H1 (cell line): ENCODE data around the gene TM9SF1. TPM values are rescaled to one million over a fixed set of nuclear protein-coding genes. Genes with fewer than 3 reads are reported as not detected.

Experiments
- CTCF ChIA-PET: fragments of 300-600 bp; sonication (Branson Sonifier 250); formaldehyde crosslinking; loops from one replicate; lab custom pipeline; 2021; ENCODE audit not compliant: partially characterized antibody; lab: Charles Lee
- POLR2A ChIA-PET: fragments of 300-600 bp; sonication (Branson Sonifier 250); formaldehyde crosslinking; loops from one replicate; lab custom pipeline; 2021; ENCODE audit warnings: inconsistent platforms; ENCODE audit not compliant: partially characterized antibody; lab: Charles Lee
- DNase-seq, 2 experiments: peaks; one replicate each; pipeline versions ENCODE4 v3.0.0 to v3.0.0-alpha.2; 2010 to 2022; ENCODE audit warnings: low spot score in 2 of 2, low read depth in 1 of 2, mixed read lengths in 1 of 2
- FAIRE-seq: peaks from 2 replicates; lab custom pipeline; 2011; peaks lifted over from hg19 to GRCh38; lab: Jason Lieb, UNC
- H2AFZ ChIP-seq: 2 replicates; pipeline ENCODE4 v1.8.1; 2012; ENCODE audit warnings: low read length, inconsistent platforms
- H2AK5ac ChIP-seq: 2 replicates; pipeline ENCODE4 v1.6.1; 2013; ENCODE audit warnings: low read depth, low read length
- H2BK120ac ChIP-seq: replicated peaks from 2 replicates; pipeline ENCODE3; 2013; ENCODE audit warnings: low read depth, low read length, inconsistent platforms
- H2BK12ac ChIP-seq: 2 replicates; pipeline ENCODE4 v1.6.1; 2013; ENCODE audit warnings: low read depth, low read length
- H2BK15ac ChIP-seq: 2 replicates; pipeline ENCODE4 v1.6.1; 2013; ENCODE audit warnings: low read length
- H2BK20ac ChIP-seq: 2 replicates; pipeline ENCODE4 v1.6.1; 2013; ENCODE audit warnings: low read length
- H2BK5ac ChIP-seq: 2 replicates; pipeline ENCODE4 v1.6.1; 2013; ENCODE audit warnings: low read depth, low read length
- H3K14ac ChIP-seq: 2 replicates; pipeline ENCODE4 v1.6.1; 2013; ENCODE audit warnings: inconsistent platforms; ENCODE audit not compliant: insufficient read length
- H3K18ac ChIP-seq: 2 replicates; pipeline ENCODE4 v1.6.1; 2013; ENCODE audit warnings: low read length; ENCODE audit errors: extremely low read depth
- H3K23ac ChIP-seq: 2 replicates; pipeline ENCODE4 v1.6.1; 2013; ENCODE audit warnings: inconsistent platforms; ENCODE audit not compliant: insufficient read length
- H3K23me2 ChIP-seq: 2 replicates; pipeline ENCODE4 v1.6.1; 2013; ENCODE audit warnings: low read depth, low read length
- H3K27ac ChIP-seq: 2 replicates; pipeline ENCODE4 v1.6.1; 2011; ENCODE audit warnings: low read depth, low read length, inconsistent platforms
- H3K27me3 ChIP-seq, 4 experiments: replicated peaks in 1 of 4; 1 replicate in 1 of 4; 2 replicates in 3 of 4; pipeline versions ENCODE4 v1.6.1 to v1.8.1; 2011 to 2013; ENCODE audit warnings: low read length in 3 of 4, mild to moderate bottlenecking in 3 of 4, inconsistent platforms in 2 of 4, mixed read lengths in 2 of 4, moderate library complexity in 1 of 4; ENCODE audit not compliant: control insufficient read depth in 3 of 4, insufficient read depth in 3 of 4; ENCODE audit errors: extremely low read depth in 1 of 4
- H3K36me3 ChIP-seq, 4 experiments: 2 replicates each; pipeline versions ENCODE4 v1.6.1 to v1.8.1; 2011 to 2013; ENCODE audit warnings: mild to moderate bottlenecking in 4 of 4, low read length in 3 of 4, moderate library complexity in 2 of 4, control low read depth in 1 of 4, inconsistent platforms in 1 of 4; ENCODE audit not compliant: insufficient read depth in 4 of 4, control insufficient read depth in 2 of 4
- H3K4ac ChIP-seq: replicated peaks from 2 replicates; pipeline ENCODE3; 2013; ENCODE audit warnings: low read length, low read depth, mixed read lengths, inconsistent platforms; ENCODE audit not compliant: insufficient read length
- H3K4me1 ChIP-seq, 4 experiments: replicated peaks in 1 of 4; 1 replicate in 1 of 4; 2 replicates in 3 of 4; pipeline versions ENCODE4 v1.6.1 to v1.8.1; 2011 to 2013; ENCODE audit warnings: low read length in 3 of 4, inconsistent platforms in 2 of 4, mixed read lengths in 1 of 4; ENCODE audit not compliant: insufficient read depth in 4 of 4, control insufficient read depth in 3 of 4
- H3K4me2 ChIP-seq, 2 experiments: 2 replicates each; pipeline versions ENCODE4 v1.6.1 to v1.8.1; 2011 to 2013; ENCODE audit warnings: low read depth in 2 of 2, low read length in 2 of 2, control low read depth in 1 of 2, inconsistent platforms in 1 of 2, mild to moderate bottlenecking in 1 of 2; ENCODE audit not compliant: insufficient read depth in 1 of 2
- H3K4me3 ChIP-seq, 4 experiments: fragments of 200-600, 300-600 bp in 1 of 4; sonication (generic), shearing (Covaris generic), sonication (Bioruptor Twin) in 1 of 4; 2 replicates each; pipeline versions ENCODE4 v1.5.1 to v1.8.1; 2011 to 2016; ENCODE audit warnings: low read length in 4 of 4, low read depth in 3 of 4, control low read depth in 2 of 4, inconsistent platforms in 2 of 4, mild to moderate bottlenecking in 2 of 4, mixed read lengths in 1 of 4, moderate library complexity in 1 of 4; ENCODE audit not compliant: insufficient read depth in 2 of 4; ENCODE audit errors: extremely low read depth in 1 of 4
- H3K56ac ChIP-seq: replicated peaks from 2 replicates; pipeline ENCODE3; 2013; ENCODE audit warnings: low read depth, mild to moderate bottlenecking, mixed read lengths, low read length, inconsistent platforms; ENCODE audit not compliant: insufficient read length
- H3K79me1 ChIP-seq: 2 replicates; pipeline ENCODE4 v1.6.1; 2013; ENCODE audit warnings: low read depth, low read length, control low read depth
- H3K79me2 ChIP-seq, 2 experiments: 2 replicates each; pipeline versions ENCODE4 v1.6.1 to v1.8.1; 2012 to 2013; ENCODE audit warnings: low read length in 2 of 2, mild to moderate bottlenecking in 2 of 2, inconsistent platforms in 1 of 2; ENCODE audit not compliant: insufficient read depth in 2 of 2, control insufficient read depth in 1 of 2
- H3K9ac ChIP-seq, 4 experiments: replicated peaks in 1 of 4; 1 replicate in 1 of 4; 2 replicates in 3 of 4; pipeline versions ENCODE4 v1.6.1 to v1.8.1; 2011 to 2013; ENCODE audit warnings: low read depth in 3 of 4, low read length in 3 of 4, control low read depth in 2 of 4, mild to moderate bottlenecking in 2 of 4, moderate library complexity in 2 of 4, inconsistent platforms in 1 of 4; ENCODE audit errors: extremely low read depth in 1 of 4
- H3K9me3 ChIP-seq, 2 experiments: 2 replicates each; pipeline versions ENCODE4 v1.6.1 to v1.8.1; 2012 to 2013; ENCODE audit warnings: mild to moderate bottlenecking in 2 of 2, moderate library complexity in 2 of 2, control low read depth in 1 of 2, inconsistent platforms in 1 of 2, low read depth in 1 of 2, low read length in 1 of 2, mixed read lengths in 1 of 2; ENCODE audit not compliant: insufficient read depth in 2 of 2
- H4K20me1 ChIP-seq, 2 experiments: replicated peaks in 1 of 2; 2 replicates each; pipeline versions ENCODE3 to v1.8.1; 2011 to 2013; ENCODE audit warnings: inconsistent platforms in 2 of 2, low read length in 2 of 2, mild to moderate bottlenecking in 1 of 2; ENCODE audit not compliant: insufficient read depth in 2 of 2, control insufficient read depth in 1 of 2
- H4K5ac ChIP-seq: 2 replicates; pipeline ENCODE4 v1.6.1; 2013; ENCODE audit warnings: low read length, low read depth, mixed read lengths, inconsistent platforms; ENCODE audit not compliant: insufficient read length
- H4K8ac ChIP-seq: 2 replicates; pipeline ENCODE4 v1.8.0; 2013; ENCODE audit warnings: mild to moderate bottlenecking, moderate library complexity, low read length, inconsistent platforms; ENCODE audit not compliant: insufficient read depth; ENCODE audit errors: extremely low read depth
- H4K91ac ChIP-seq: replicated peaks from 2 replicates; pipeline ENCODE3; 2013; ENCODE audit warnings: low read length, mixed read lengths, inconsistent platforms; ENCODE audit not compliant: insufficient read length
- PHF8 ChIP-seq: fragments of 200-600 bp; sonication (generic); conservative IDR thresholded peaks from 2 replicates; pipeline ENCODE4 v1.7.1; 2012; ENCODE audit warnings: low read depth, mild to moderate bottlenecking, inconsistent platforms, low read length, moderate library complexity
- WGBS, 2 experiments: shearing (Covaris generic) in 1 of 2; methylation state at CpG; one replicate each; pipeline versions ENCODE4 v1.1.6 to v1.1.7; 2013 to 2015; ENCODE audit warnings: low lambda C conversion rate in 2 of 2, mixed read lengths in 2 of 2, inconsistent platforms in 1 of 2, low coverage in 1 of 2, missing lambda C conversion rate in 1 of 2; ENCODE audit not compliant: insufficient replicate concordance in 2 of 2, insufficient coverage in 1 of 2, insufficient read length in 1 of 2; ENCODE audit errors: extremely low coverage in 1 of 2, missing lambda C conversion rate in 1 of 2; 5-methylcytosine and 5-hydroxymethylcytosine counted together
- polyA plus RNA-seq, 7 experiments: library from polyadenylated mRNA; depleted of rRNA in 3 of 7; stranded (reverse) in 5 of 7; unstranded in 2 of 7; fragments of >200 nt in 5 of 7; fragments of 200-250 nt in 2 of 7; gene quantifications; 1 replicate in 5 of 7; 2 replicates in 1 of 7; 4 replicates in 1 of 7; pipeline versions ENCODE4 v1.2.1 to v1.2.3, GENCODE V29; 2011 to 2013; ENCODE audit warnings: missing spikeins in 2 of 7, mixed read lengths in 2 of 7
- total RNA-seq: library from RNA; stranded (reverse); fragmentation: NEBNext Ultra II Directional; extraction: Animal tissue kit (Norgen Biotek cat#: 25700); gene quantifications from 2 replicates; pipeline ENCODE4 v1.2.1, GENCODE V29; 2021

The TM9SF1 gene
- total and polyA plus RNA-seq, 2 of the 8 experiments (the other 6 are each of a cell fraction or from before 2014, with no cell fraction given), result 22.2 to 29.2 TPM

GRCh38 chr14:24178399-24179178 is 16.7 kb downstream of the TM9SF1 start:
- no peaks in the 10 kb centered on the region for H3K79me2 ChIP-seq
- H3K79me1 ChIP-seq, result 0 out of 2 replicates have a peak, but pooled peaks cover 2% of the 10 kb centered on the region
- peaks cover 2 to 15% of the 10 kb centered on the region in 2 experiments for H4K20me1 ChIP-seq
- H3K27me3 ChIP-seq, result no peaks in the 10 kb centered on the region
- H4K8ac ChIP-seq, result no peak overlapping the region
- H3K56ac ChIP-seq, result no peak overlapping the region
- 84% methylated on average over 12 of the region's 12 CpGs; no CpG with 5 or more reads in 1 of the 2 experiments for WGBS, 2 experiments
- no peak overlapping the region for H3K4me3 ChIP-seq
- H3K36me3 ChIP-seq, result peaks cover 14 to 49% (median 41%) of the 10 kb centered on the region in 4 experiments
- H3K27ac ChIP-seq, result no peak overlapping the region
- no peaks in the 10 kb centered on the region for H3K9me3 ChIP-seq
- H2AFZ ChIP-seq, result no peak overlapping the region
- ChIA-PET CTCF (interaction anchor here (1.1 kb wide), 2 partner anchors 18 to 64 kb away, joined by 3 to 4 read pairs; partner anchors contain the start of gene IRF9), POLR2A (interaction anchor here (0.6 to 10.7 kb wide), 20 partner anchors 9 to 575 kb away, joined by 3 to 158 read pairs (median 4); partner anchors contain the start of genes CHMP4A, IPO4, IRF9 and LTB4R2)
- FAIRE-seq (no peak), DNase-seq (no peak)
- no peak overlapping the region for H2BK15ac ChIP-seq
- no peak overlapping the region for H2BK5ac ChIP-seq
- no peak overlapping the region for H2BK120ac ChIP-seq
- H3K4me2 ChIP-seq, result no peak overlapping the region
- no peak overlapping the region for H3K14ac ChIP-seq
- H3K4me1 ChIP-seq, result no peaks in the 10 kb centered on the region
- H4K5ac ChIP-seq, result no peak overlapping the region
- H3K4ac ChIP-seq, result no peak overlapping the region
- no peaks in the 10 kb centered on the region for H3K23me2 ChIP-seq
- H2BK20ac ChIP-seq, result no peak overlapping the region
- TF ChIP-seq PHF8, result no peak
- no peak overlapping the region for H4K91ac ChIP-seq
- H2BK12ac ChIP-seq, result no peak overlapping the region
- H3K9ac ChIP-seq, result no peak overlapping the region
- H3K18ac ChIP-seq, result no peak overlapping the region
- no peak overlapping the region for H3K23ac ChIP-seq
- no peak overlapping the region for H2AK5ac ChIP-seq
